ENCODE measurements around the gene PI4KB.

PI4KB gene

GRCh38 chr1:151311589-151312331 is 15.5 kb downstream of the PI4KB start:
- peak; percentile 100 for ATAC-seq
- peak; percentile 82 for DNase-seq

DNA sequence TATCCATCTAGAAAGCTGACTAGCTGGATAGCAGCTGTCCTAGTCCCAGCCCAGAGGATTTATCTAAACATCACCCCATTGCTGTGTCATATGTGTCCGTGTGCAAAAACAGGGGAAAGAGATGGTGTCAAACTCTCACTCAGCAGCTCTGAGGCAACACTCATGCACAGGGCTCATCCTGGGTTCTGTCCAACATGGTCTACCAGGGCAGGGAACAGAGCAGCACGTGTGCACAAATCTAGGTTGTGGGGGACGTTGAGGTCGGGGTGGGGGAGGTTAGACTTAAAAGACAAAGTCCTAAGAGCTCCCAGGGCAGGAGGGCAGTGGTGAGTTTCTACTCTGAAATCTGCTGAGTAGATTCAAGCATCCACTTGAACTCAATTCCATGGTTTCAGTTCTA is 16.2 kb downstream of the PI4KB start:
- ATAC-seq: no peak
- no peak for DNase-seq

DNA sequence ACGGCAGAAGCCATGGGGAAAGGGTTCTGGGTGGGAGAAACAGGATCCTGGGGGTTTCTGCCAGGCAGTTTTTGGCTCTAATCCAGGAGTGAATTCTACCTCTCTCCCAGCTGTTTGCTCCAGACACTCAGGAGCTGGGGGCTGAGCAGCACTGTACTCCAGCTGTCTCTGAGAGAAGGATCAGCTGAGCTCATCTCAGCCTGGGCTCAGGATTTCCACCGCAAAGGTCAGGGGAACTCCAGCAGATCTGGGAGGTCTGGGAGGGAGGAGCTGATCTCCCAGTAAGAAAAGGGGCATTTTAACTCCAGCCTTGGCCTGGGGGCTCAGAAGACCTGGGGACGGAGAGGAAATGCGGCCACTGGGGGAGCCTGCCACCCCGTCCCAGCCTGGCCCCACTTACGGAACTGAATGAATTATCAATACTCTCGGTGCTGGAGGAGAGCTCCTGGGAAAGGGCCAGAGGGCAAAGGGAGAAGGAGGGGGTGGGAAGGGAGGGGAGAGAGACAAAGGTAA is 17.3 kb downstream of the PI4KB start:
- ATAC-seq (no peak), DNase-seq (no peak)

DNA sequence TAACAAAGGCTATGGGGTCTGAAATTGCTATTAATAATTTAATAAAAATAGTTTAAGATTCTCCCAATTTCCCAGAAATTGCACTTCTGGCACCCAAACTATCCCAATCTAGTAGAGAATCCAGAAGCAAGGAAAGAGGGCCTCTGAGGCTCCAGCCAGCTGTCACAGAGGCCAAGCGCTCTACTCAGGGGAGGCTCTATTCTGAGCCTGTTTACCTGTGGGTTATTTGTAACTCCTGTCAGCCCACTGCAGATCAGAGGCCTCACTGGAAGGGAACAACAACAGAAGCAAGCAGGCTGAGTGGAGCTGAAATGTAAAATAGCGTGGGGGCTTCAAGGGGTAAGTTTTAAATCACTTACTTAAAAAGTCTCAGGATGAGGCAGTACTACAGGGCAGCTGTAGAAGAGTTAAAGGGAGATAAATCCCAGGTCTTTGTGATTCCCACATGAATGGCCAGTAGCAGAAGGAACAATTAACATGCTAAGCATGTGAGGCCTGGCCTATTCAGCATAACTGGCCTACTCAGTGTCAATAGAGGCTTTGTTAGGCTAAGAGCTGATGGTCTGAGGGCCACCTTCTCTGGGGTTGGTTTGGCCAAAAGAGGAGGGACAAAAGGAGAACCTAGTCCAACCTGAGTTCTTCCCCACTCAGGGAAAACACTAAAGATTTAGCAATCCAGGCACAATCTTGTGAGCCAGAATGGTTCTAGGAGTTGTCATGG is 32.3 kb downstream of the PI4KB start:
- DNase-seq (no peak), ATAC-seq (no peak)

DNA sequence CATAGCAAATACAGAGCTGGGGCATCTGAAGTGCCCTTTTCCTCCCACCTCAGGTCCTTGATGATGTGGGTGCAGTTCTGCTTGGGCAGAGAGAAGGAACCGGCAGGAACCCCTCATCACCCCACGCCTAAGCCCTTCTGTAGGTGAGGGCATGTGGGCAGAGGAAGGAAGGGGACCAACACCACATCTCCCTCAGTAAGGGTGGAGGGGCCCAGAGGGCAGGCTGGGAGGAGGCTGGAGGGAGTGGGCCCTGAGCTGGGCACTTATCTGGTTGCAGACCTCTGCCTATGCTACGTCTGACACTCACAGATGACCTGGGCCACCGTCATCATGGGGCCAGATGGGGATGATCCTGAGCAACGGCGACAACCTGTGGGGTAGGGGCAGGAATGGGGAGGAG is 34.1 kb downstream of the PI4KB start:
- ATAC-seq (no peak), DNase-seq (no peak)

DNA sequence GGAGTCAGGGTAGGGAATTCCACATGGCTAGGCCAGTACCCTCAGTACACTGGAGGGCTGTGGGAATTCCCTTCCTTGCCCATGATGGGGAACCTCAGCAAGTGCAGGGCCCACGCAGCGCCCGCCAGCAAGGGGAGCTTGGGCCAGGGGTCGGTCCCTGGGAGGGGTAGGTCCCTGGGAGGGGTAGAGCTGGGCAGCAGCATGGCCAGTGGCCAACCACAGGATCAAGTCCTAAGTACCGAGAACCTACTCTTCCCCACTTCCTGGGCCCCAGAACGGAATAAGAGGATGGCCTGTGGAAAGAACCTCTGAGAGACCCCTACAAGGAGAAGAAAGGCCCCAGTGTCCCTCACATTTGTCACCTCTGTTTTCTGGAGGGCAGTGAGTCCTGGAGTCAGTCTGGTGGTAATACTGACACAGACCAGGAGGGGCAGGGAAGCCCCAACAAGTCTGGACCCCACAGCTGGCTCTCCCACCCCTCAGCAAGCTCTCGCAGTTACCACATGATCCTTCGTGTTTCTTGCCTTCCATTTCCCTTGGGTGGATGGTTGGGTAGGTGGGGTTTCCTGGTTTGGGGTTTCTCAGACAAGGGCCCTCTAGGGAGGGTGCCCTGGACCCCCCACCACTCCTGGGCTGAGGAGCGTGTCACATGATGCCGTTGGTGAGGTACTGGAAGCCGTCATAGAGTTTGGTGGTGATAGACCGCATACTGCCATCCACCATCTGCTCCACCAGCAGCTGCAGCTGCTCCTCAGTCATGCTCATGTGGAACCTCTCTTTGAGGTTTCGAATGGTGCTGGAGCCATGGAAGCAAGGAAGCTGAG is 34.8 kb downstream of the PI4KB start:
- no peak for DNase-seq
- ATAC-seq: peak; percentile 29

DNA sequence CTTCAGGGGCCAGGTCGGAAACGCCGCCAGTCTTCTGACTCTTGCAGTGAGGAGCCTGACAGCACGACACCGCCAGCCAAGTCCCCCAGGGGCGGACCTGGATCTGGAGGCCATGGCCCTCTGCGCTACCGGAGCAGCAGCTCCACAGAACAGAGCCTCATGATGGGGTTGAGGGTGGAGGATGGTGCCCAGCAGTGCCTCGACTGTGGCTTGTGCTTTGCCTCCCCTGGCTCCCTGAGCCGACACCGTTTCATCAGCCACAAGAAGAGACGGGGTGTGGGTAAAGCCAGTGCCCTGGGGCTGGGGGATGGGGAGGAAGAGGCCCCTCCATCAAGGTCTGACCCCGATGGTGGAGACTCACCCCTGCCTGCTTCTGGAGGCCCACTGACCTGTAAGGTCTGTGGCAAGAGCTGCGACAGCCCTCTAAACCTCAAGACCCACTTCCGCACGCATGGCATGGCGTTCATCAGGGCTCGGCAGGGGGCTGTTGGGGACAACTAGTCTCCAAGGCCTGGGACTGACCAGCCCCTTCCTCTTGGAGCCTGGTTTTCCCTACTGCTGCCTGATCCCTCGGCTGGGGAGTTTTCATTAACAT is 36.4 kb downstream of the PI4KB start:
- DNase-seq (no peak), ATAC-seq (no peak)

DNA sequence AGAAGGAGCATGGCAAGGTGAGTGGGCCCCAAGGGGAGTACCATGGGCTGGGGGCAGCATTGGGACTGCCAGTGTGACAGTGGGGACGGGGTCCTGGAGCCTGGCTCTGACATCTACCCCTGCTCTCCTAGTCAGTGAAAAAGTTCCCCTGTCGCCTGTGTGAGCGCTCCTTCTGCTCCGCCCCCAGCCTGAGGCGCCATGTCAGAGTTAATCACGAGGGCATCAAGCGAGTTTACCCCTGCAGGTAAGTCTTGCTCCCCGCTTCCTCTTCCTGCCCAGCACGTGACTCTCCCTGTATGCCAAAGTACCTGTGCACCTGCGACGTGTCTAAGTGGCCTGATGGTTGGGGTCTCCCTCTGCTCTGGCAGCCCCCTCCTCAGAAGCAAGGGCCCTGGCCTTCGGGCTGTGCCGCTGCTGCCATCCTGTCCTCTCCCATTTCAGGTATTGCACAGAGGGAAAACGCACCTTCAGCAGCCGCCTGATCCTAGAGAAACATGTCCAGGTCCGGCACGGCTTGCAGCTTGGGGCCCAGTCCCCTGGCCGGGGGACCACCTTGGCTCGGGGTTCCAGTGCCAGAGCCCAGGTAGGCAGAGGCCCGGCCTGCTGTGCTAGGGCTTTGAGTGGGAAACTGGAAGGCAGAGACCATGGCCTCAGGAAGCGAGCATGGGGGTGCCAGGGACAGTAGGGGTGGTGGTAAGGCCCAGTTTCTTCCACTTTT is 37.1 kb downstream of the PI4KB start:
- DNase-seq (no peak), ATAC-seq (no peak)

DNA sequence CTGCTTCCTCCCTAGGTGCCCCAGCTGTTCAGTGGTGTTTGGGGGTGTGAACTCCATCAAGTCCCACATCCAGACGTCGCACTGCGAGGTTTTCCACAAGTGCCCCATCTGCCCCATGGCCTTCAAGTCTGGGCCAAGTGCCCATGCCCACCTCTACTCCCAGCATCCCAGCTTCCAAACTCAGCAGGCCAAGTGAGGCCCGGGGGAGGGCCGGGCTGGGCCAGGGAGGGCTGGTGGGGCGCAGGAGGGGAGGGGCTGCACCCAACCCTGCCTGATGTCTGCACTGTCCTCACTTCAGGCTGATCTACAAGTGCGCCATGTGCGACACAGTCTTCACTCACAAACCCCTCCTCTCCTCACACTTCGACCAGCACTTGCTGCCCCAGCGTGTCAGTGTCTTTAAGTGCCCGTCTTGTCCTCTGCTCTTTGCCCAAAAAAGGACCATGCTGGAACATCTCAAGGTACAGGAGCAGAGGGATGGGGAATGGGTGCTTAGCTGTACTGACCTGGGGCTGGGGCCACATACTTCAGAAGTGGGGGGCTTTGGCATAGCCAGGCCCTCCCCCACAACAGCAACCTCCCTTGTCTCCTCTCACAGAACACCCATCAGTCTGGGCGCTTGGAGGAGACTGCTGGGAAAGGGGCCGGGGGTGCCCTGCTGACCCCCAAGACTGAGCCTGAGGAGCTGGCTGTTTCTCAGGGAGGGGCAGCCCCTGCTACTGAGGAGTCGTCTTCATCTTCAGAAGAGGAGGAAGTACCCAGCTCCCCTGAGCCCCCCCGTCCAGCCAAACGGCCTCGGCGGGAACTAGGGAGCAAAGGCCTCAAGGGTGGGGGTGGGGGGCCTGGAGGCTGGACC is 37.9 kb downstream of the PI4KB start:
- ATAC-seq (no peak), DNase-seq (no peak)

DNA sequence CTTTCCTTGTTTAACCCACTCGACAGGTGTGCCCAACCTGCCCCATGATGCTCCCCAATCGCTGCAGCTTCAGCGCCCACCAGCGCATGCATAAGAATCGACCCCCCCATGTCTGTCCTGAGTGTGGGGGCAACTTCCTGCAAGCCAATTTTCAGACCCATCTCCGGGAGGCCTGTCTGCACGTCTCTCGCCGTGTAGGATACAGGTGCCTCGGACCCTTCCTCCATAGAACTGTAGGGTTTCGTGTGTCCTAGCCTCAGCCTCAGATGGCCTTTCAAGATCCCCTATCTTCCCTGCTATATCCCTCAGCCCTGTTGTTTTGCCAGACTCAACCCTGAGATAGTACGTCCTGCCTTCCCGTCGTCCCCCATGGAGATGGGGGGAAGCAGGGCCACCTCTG is 38.7 kb downstream of the PI4KB start:
- DNase-seq: no peak
- ATAC-seq: no peak

DNA sequence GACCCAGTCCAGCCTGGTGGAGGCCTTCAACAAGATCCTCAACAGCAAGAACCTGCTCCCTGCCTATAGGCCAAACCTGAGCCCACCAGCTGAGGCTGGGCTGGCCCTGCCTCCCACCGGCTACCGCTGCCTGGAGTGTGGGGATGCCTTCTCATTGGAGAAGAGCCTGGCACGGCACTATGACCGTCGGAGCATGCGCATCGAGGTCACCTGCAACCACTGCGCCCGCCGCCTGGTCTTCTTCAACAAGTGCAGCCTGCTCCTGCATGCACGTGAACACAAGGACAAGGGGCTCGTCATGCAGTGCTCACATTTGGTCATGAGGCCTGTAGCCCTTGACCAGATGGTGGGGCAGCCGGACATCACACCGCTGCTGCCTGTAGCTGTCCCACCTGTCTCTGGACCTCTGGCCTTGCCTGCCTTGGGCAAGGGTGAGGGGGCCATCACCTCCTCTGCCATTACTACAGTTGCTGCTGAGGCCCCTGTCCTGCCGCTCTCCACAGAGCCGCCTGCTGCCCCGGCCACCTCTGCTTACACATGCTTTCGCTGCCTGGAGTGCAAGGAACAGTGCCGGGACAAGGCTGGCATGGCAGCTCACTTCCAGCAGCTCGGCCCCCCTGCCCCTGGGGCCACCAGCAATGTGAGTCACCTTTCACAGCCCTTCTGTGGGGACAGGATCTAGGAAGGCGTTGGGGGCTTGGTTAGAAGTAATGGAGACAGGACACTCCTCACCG is 39.3 kb downstream of the PI4KB start:
- ATAC-seq: no peak

GRCh38 chr1:151287341-151287699 is 39.9 kb downstream of the PI4KB start:
- no peak for DNase-seq
- no peak for ATAC-seq

More for the DNA sequence above, 39.3 kb downstream of the PI4KB start:
- no peak for DNase-seq

GRCh38 chr1:151286619-151287340 is 40.4 kb downstream of the PI4KB start:
- DNase-seq: no peak
- no peak for ATAC-seq

DNA sequence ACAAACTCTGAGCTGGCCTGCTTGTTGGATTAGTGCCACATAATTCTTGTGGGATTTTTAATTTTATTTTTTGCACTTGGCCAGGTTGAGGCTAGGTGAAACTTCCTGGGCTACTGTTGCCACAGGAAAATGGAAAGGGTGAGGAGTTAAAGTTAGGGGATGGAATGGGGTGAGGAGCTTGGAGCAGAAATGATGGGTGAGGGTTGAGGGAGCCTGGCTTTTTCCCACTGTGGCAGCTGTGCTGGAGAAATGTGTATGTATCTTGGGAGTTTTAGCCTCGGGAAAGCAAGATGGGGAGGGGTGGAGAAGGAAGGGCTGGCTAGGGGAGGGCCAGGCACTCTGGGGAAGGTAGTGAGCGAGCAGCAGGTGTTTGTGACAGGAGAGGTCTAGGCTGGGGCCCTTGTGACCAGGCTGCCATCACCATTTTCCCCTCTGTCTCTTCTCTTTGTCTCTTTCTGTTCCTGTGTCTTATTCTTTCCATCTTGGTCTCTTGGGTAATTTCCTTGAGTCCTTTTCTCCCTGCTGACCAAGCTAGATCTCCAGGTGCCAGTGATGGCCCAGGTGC is 43.1 kb downstream of the PI4KB start:
- DNase-seq (no peak), ATAC-seq (no peak)

DNA sequence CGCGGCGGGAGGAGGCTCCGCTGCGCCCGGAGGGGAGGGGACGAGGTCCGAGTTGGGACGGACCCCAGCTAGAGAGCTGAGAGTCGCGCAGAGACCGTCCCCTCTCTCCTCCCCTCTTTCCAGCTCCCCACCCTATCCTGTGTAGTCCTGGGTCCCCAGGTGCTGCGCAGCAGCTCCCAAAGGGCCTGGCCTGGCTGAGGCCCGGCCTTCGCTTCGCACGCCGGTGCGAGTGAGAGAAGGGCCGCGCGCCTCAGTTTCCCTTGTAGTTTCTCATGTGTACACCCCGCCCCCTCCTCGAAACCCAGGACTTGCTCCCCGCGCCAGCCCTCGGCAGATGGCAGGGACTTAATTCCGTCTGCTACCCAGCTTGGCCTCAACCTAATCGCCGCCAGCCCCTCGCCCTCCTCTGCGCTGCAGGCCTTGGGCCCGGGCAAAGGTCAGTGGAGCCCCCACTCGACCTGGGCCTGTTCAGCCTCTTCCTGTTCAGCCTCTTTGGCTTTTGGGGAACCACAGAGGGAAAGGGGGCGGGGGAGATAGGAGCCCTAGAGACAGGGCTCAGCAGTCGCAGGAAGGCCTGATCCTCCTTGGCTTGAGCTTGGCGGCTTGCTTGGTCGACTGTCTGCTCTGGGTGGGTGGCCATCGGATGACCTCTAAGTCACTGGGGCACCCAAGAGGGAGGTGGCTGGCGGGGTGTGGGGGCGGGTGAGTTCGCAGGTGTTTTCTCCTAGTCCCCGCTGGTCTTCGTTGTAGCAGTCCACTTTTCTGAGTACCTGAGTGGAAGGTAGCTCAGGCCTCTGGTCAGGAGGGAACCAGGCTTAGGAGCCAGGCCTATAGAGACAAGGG is 44.1 kb downstream of the PI4KB start:
- peak; percentile 45 for DNase-seq

GRCh38 chr1:151281969-151282882 is 45.0 kb downstream of the PI4KB start, which contains the start of gene ZNF687:
Gene ZNF687 (plus strand): TSS chr1:151282299. CDS start chr1:151286292, 3,993 bp downstream.
- ATAC-seq: peak; percentile 96
- peak; percentile 99 for DNase-seq

More for the DNA sequence above, 44.1 kb downstream of the PI4KB start:
- no peak for ATAC-seq

Data from stimulated activated naive CD8-positive, alpha-beta T cell treated with anti-CD3 and anti-CD28 coated beads, Interleukin-15, Interleukin-2, amounts not matched to agents 100 U/mL and 50 U/mL, for 24 hours (primary cell).